Activated CD8-positive, alpha-beta memory T cell treated with anti-CD3 and anti-CD28 coated beads, Interleukin-2, amount 50 U/mL, for 4 hours (primary cell): ENCODE measurements around the gene KIF1A.
"Not testable (repeated sequence)": the region's sequence is repeated elsewhere in the genome, so short reads cannot be mapped to it uniquely, and the experiment has no call there.

Source experiments
- DNase-seq: peaks from one replicate; pipeline ENCODE4 v3.0.0-alpha.2; 2020

KIF1A gene

DNA sequence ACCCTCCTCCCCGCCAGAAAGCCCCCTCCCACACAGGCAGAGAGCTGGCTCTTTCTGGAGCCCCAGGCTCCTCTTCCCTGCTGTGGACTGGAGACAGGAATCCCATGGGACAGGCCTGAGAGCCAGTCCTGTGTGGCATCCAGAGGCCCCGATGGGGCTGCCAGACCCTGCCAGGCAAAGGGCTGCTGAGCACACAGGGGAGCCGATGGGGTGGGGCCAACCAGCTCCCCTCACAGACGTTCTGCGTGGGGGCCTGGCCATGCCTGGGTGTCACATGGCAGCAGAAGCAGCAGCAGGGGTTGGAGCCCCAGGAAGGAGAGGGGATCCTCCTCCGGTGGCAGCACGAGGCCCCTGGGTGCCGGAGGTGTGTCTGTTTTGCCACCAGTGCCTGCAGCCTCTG lies 120.2 kb downstream of the KIF1A start:
- DNase-seq: not testable (repeated sequence)

DNA sequence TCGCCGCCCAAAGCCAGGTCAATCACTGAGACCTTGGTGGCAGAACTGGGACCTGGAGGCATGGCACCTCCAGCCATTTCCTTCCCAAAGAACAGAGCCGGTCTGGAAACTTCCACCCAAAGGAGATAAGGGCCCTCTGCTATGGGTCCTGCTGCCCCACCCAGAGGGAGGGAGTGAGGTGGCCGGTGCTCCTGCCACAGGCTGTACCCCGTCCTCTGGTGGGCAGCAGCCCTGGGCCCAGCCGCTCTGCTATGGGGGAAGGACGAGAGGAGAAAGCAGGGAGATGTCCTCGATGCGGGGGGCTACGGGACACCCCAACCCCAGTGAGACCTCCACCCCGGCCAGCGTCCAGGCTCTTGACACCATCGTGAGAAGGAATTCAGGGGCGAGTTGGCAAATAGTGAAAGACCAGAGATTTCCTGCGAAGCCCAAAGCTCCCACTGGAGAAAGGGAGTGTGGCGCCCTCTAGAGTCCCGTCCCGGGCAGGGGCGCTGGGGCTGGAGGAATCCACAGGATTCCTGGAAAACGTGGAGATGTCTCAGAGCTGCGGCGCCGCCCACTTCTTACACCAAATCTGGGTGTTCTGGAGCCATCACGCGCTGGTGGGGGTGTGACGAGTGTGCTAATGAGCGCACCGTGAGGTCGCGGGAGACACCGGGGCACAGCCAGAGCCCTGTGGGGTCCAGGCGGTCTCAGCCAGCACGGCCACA lies 121.0 kb downstream of the KIF1A start:
- not testable (repeated sequence) for DNase-seq

DNA sequence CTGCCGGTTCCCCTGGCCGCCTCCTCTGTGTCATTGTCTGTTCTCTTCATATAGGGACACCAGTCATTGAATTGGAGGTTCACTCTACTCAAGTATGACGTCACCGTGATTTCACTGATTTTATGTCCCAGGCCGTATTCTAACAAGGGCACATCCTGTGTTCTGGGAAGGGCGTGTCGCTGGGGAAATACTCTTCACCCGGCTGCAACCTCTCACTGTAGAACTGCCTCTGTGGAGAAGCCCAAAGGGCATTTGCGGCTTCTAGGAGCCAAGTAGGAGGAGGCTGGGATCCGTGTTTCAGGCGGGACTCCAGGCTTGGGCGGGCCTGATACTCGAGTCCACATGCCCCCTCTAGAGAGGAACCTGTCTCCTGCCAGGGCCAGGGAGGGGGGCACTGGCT lies 123.5 kb downstream of the KIF1A start:
- DNase-seq: not testable (repeated sequence)

DNA sequence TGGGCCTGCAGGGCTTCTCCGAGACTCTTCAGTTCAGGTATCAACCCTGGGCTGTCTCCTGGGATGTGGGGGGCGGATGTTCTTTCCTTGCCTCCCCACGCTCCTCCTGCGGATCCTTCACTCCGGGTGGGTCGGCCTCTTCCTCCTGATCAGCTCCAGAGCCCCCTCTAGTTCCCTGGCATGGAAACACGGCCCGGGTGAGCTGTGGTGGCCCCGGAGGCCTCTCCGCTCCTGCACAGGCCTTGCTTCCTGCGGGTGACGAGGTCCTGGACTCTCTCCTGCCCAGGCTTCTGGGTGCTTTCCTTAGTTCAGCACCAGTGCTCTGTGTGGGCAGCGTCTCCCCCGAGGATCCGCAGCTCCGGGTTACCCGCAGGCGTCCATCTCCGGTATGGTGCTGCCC lies 124.4 kb downstream of the KIF1A start:
- DNase-seq: not testable (repeated sequence)

DNA sequence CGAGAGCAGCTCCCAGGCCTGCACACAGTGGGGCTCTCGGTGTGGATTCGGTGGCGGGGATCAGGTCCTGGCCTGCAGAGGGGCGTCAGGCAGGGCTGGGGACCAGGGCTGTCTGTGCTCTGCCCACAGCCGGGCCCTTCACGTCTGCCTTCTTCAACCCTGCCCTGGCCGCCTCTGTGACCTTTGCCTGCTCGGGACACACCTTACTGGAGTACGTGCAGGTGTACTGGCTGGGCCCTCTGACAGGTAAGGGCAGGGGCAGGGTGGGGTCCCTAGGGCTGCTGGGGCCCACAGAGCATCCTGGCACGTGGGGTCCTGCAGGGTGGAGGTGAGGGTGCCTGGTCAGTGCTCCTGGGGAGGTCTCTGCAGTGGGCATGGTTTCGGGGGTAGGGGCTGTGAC lies 125.7 kb downstream of the KIF1A start:
- DNase-seq: not testable (repeated sequence)

DNA sequence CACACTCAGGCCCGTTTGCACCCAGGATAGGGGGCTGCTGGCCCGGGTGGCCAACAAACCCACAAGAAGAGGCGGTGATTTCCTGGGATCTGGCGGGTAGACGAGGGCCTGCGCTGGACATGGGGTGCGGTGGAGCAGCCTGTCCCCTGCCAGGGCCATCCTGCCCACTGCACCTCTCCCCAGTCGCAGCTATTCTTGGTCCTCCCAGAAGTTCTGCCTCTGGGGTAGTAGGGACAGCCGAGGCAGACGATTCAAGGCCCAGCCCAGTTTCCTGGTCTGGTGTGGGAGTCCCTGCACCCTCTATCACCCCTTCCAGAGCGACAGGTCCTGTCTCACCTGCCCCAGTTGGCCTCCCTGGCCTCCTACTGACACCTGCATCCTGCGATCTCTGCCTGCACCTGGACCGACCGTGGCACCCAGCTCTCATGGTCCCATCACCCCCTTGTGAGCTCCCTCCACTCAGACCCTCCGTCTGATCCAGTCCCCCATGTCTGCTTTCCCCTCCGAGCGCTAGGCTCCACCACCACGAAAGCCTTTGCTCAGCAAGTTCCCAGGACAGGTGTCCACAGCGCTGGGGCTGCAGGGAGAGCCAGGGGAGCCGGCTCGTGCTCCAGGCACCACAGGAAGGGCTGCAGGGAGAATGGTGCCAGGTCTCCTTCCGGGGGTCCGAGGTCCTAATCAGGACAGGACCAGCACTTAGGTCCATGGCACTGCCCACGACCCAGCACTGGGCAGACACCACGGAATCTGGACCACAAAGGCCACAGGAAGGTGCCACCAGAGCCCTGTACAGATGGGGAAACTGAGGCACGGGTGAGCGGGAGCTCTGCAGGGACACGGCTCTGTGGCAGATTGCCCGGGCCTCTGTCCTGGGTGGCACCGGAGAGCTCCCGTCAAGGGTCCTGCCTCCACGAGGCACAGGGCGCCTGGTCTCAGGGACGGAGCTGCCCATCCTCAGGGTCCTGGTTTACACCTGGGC lies 127.1 kb downstream of the KIF1A start:
- DNase-seq: not testable (repeated sequence)

DNA sequence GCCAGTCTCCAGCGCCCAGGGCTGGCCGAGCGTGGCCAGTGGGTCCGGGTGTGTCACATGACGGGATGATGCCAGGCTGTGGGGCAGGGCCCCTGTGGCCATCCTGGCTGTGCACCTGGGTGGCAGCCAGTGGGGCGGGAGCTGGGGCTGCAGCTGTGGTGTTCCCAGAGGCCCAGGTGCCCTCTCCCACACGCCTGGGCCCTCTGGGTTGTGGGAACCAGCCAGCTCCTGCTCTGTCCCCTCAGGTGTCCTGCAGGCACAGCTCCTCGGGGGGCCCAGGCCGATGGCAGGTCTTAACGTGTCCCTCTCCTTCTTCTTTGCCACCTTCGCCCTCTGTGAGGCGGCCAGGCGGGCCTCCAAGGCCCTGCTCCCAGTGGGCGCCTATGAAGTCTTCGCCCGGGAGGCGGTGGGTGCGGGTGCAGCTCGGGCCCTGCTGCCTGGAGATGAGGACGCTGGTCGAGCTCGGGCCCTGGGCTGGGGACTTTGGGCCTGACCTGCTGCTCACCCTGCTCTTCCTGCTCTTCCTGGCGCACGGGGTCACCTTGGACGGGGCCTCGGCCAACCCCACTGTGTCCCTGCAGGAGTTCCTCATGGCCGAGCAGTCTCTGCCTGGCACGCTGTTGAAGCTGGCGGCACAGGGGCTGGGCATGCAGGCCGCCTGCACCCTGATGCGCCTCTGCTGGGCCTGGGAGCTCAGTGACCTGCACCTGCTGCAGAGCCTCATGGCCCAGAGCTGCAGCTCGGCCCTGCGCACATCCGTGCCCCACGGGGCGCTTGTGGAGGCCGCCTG lies 128.2 kb downstream of the KIF1A start, which contains the start of gene AQP12A:
Gene AQP12A, plus strand, starts transcription at position 236 of the 790 bp plus-strand sequence. Its CDS starts 48 bp downstream, at position 284.
- DNase-seq: not testable (repeated sequence)

DNA sequence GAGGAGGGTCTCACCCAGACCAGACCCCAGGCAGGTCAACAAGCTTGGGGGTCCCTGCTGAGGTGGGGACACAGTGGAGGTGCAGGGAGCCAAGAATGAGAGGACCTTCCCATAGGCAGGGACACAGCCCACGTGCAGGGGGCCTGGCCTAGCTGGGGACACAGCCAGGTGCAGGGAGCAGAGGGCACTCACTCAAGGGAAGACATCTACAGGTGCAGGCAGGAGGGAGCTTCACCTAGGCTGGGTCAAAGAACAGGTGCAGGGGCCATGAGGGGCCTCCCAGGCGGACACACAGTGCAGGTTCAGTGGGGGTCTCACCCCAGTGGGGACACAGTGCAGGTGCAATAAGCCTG lies 129.0 kb downstream of the KIF1A start:
- DNase-seq: not testable (repeated sequence)

DNA sequence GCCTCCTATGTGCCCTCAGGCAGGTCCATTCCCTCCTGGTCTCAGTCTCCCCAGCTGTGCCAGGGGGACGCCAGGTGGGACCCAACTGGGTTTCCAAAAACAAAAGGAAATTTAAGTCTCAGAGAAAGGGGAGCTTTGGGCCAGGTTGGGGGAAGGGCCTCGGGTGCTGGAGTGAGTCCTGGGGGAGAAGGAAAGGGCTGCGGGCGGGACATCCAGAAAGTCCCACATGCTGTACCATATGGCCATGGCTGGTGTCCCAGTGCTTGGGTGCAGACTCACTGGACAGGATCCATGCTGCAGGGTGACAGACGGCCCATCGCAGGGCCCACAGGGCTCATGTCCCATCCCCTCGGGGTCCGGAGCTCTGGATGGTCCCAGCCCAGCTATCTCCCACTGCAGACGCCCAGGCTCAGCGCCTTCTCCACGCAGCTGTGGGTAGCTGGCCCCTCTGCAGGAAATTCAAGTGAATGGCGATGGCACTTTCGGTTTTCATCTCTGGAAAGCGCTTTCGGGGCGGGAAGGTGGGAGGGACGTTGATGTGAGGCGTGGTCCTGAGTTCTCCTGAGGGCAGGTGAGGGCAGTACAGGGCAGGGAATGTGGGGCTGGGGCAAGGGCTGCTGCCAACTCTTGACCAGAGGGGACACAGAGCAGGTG lies 129.5 kb downstream of the KIF1A start:
- peak; percentile 13 for DNase-seq

DNA sequence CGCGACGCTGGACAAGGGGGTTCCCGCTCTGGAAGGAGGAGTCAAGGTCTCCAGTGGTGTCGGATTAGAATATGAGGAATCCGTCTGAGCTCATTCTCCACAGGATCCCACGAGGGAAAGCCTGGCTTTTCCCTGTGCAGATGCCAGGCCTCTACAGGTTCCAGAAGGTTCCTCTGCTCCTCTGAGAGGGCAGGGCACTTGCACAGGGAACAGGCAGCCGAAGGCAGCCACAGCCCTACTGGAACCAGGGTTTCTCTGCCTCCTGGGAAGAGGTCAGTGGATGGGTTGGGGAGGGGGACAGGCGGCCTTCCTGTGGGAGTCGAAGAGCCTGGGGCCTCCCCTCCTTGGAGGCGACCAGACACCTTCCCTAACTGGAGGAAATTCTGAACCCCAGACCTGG lies 130.0 kb downstream of the KIF1A start:
- DNase-seq: no peak

DNA sequence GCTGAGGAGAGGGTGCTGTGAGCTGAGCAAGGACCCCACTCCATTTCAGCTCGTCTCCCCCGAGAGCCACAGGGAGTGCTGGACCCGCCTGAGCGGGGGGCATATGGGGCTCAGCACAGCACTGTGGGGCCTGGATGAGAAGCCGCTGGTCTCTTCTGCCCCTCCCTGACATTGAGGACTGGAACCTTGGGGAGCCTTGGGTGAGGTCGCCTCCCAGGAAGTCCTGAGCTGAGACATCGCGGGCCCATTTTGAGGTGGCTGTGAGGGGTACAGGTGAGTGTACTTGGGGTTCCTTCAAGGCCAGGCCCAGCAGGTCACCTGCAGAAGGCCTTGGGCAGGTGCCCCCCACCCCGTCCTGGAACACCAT lies 131.5 kb downstream of the KIF1A start:
- DNase-seq: no peak

DNA sequence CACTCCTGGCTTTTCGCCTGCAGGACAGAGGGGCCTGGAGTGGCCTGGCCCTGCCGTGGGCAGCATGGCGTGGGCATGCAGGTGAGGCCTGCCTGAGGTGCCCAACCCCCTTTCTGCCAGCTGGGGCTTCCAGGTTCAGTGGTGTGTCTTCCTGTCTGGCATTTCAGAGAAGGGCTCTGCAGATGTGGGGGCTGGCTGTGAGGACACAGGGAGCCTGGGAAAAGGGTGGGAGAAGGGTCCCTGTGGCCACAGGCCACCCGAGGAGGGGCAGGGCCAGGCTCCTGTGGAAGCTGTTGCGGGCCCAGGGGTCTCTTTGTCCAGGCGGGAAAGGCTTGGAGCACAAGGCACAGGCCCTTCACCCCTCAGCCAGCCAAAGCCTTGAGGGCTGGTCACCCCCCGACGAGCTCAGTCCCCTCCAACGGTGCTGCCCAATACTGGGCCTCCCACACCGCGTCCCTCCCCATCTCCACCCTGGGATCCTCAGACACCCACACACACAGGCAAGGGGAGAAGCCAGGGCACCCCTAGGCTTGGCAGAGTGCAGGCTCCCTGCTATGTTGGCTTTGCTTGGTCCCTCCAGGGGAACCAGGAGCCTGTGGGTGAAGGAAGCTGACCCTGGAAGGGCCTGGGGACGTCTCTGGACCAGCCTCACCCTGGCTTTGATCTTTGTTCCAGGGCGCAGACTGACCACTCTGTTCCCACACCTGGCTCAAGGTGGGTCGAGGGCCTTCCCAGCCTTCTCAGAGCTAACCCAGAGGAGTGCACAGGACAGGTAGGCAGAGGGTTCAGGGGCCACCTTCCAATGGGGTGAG lies 132.1 kb downstream of the KIF1A start:
- no peak for DNase-seq

DNA sequence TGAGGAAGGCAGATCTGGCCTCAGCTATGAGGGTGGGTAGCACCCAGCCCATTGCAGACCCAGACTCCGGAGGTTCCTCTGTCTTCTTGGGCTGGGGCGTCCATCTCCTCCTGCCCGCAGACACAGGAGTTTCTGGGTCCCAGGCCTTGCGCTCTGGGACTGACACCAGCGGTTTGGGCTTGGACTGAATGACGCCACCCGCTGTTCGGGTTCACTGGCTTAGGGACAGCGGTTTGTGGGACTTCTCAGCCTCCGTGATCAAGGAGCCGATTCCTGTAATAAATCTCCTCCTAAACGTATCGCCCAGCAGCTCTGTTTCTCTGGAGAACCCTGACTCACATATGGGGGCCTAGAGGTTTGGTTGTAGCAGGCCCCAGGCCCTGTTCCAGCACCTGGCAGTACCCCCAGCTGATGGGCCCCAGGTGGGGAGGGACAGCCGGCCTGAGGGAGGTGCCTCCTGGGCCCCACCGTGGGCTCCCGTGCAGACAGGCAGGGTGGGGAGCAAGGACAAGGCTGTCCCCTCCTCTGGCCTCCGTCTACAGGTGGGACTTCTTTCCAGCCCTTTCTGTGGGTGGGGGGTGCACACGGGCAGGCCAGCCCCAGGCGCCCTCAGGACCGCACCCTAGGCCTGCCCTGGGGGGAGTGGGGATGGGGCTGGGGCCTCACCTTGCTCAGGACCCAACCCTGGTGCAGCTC lies 132.8 kb downstream of the KIF1A start:
- DNase-seq: no peak

DNA sequence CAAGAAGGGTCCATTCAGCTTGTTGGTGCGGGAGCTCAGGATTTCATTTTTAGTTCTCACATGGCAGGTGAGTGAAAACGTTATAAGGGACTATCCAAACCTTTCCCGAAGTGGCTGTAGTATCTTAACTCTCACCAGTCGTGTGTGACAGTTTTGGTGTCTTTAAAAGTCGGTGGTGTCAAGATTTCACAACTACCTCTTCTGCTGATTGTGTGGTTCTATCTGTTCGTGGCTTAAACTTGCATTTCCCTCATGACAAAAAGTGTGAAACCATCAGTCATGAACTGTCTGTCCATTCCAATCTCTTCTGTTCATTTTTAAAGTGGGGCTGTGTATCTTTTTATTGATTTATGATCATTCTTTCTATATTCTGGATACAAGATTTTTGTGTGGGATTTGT lies 133.6 kb downstream of the KIF1A start:
- DNase-seq: no peak

DNA sequence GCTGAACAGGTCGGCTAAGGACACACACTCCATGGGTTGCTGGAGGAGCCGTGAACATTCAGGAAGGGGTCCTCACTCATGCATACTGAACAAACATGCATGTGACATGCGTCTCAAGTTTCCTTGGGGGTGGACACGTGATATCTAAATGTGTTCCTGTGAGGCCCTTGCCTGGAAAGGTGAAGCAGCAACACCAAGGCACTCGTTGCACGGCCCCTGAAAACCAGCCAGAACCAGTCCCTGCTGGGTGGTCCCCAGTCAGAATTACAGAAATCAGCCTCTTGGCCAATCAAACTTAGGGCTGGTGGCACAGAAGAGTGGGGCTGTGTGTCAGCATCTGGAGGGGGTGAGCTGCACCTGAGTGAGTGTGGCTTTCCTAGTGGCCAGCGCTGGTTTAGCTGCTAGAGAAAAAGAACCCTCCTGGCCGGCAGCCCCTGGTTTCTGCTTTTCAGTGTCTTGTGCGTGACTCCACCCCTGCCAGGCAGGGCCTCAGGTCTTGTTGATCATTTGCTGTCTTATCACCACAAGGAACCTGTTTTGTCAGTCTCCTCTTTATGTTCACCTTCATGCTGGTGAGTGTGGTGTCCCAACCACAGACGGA lies 134.1 kb downstream of the KIF1A start:
- DNase-seq: no peak

DNA sequence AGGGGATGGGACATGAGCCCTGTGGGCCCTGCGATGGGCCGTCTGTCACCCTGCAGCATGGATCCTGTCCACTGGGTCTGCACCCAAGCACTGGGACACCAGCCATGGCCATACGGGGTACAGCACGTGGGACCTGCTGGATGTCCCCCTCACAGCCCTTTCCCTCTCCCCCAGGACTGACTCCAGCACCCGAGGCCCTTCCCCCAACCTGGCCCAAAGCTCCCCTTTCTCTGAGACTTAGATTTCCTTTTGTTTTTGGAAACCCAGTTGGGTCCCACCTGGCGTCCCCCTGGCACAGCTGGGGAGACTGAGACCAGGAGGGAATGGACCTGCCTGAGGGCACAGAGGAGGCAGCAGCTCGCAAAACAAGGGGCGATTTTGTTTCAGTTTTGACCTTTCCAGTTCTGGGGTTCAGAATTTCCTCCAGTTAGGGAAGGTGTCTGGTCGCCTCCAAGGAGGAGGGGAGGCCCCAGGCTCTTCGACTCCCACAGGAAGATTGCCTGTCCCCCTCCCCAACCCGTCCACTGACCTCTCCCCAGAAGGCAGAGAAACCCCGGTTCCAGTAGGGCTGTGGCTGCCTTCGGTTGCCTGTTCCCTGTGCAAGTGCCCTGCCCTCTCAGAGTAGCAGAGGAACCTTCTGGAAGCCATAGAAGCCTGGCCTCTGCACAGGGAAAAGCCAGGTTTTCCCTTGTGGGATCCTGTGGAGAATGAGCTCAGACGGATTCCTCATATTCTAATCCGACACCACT lies 135.9 kb downstream of the KIF1A start:
- not testable (repeated sequence) for DNase-seq

DNA sequence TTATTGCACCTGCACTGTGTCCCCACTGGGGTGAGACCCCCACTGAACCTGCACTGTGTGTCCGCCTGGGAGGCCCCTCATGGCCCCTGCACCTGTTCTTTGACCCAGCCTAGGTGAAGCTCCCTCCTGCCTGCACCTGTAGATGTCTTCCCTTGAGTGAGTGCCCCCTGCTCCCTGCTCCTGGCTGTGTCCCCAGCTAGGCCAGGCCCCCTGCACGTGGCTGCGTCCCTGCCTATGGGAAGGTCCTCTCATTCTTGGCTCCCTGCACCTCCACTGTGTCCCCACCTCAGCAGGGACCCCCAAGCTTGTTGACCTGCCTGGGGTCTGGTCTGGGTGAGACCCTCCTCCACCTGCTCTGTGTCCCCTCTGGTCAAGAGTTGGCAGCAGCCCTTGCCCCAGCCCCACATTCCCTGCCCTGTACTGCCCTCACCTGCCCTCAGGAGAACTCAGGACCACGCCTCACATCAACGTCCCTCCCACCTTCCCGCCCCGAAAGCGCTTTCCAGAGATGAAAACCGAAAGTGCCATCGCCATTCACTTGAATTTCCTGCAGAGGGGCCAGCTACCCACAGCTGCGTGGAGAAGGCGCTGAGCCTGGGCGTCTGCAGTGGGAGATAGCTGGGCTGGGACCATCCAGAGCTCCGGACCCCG lies 136.6 kb downstream of the KIF1A start:
- DNase-seq: not testable (repeated sequence)

DNA sequence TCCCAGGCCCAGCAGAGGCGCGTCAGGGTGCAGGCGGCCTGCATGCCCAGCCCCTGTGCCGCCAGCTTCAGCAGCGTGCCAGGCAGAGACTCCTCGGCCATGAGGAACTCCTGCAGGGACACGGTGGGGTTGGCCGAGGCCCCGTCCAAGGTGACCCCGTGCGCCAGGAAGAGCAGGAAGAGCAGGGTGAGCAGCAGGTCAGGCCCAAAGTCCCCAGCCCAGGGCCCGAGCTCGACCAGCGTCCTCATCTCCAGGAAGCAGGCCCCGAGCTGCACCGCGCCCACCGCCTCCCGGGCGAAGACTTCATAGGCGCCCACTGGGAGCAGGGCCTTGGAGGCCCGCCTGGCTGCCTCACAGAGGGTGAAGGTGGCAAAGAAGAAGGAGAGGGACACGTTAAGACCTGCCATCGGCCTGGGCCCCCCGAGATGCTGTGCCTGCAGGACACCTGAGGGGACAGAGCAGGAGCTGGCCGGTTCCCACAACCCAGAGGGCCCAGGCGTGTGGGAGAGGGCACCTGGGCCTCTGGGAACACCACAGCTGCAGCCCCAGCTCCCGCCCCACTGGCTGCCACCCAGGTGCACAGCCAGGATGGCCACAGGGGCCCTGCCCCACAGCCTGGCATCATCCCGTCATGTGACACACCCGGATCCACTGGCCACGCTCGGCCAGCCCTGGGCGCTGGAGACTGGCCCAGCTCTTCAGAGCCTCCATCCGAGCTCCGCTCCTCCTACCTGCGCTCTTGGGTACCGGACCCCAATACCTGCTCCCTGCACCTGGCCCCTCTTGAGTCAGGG lies 137.4 kb downstream of the KIF1A start, which contains the start of gene AQP12B:
Gene AQP12B, minus strand, starts transcription at position 455 of the 794 bp plus-strand sequence. Its CDS starts 48 bp downstream, at position 407.
- not testable (repeated sequence) for DNase-seq
